ENCODE results near the gene FAM118A. TPM values are rescaled to one million over a fixed set of nuclear protein-coding genes. Genes with fewer than 3 reads are reported as not detected.
"Not testable (repeated sequence)": the region's sequence is repeated elsewhere in the genome, so short reads cannot be mapped to it uniquely, and the experiment has no call there.

The FAM118A gene
- total and polyA plus RNA-seq, 2 of the 8 experiments (the other 6 are each of a cell fraction or from before 2014, with no cell fraction given), result 8.5 to 18.6 TPM

GRCh38 chr22:45366713-45367112 is 57.0 kb downstream of the FAM118A start:
- Histone ChIP-seq H2BK20ac (ENCODE audit: low read length) (no peak overlapping the region), H3K14ac (ENCODE audit: insufficient read length) (no peak overlapping the region), H3K23ac (ENCODE audit: insufficient read length) (no peak overlapping the region), H2BK15ac (ENCODE audit: low read length) (no peak overlapping the region), H3K9ac (replicated peaks in 1 of 4; ENCODE audit: extremely low read depth in 1 of 4, low read depth in 3 of 4, low read length in 3 of 4) (no peak overlapping the region), H3K36me3 (ENCODE audit: control insufficient read depth in 2 of 4, insufficient read depth in 4 of 4, low read length in 3 of 4) (no peaks in the 10 kb centered on the region), H3K27me3 (replicated peaks in 1 of 4; ENCODE audit: control insufficient read depth in 3 of 4, extremely low read depth in 1 of 4, insufficient read depth in 3 of 4, low read length in 3 of 4) (no peaks in the 10 kb centered on the region), H4K8ac (ENCODE audit: extremely low read depth, insufficient read depth, low read length) (no peak overlapping the region), H3K4ac (replicated peaks; ENCODE audit: insufficient read length, low read depth, low read length) (no peak overlapping the region), H4K91ac (replicated peaks; ENCODE audit: insufficient read length, low read length) (no peak overlapping the region), H3K79me2 (ENCODE audit: control insufficient read depth in 1 of 2, insufficient read depth in 2 of 2, low read length in 2 of 2) (no peaks in the 10 kb centered on the region), H4K5ac (ENCODE audit: insufficient read length, low read depth, low read length) (no peak overlapping the region), H2AK5ac (ENCODE audit: low read depth, low read length) (no peak overlapping the region), H3K18ac (ENCODE audit: extremely low read depth, low read length) (no peak overlapping the region), H3K79me1 (ENCODE audit: low read depth, low read length) (no peaks in the 10 kb centered on the region), H3K9me3 (ENCODE audit: insufficient read depth in 2 of 2, low read depth in 1 of 2, low read length in 1 of 2) (no peaks in the 10 kb centered on the region), H2BK12ac (ENCODE audit: low read depth, low read length) (no peak overlapping the region), H2BK120ac (replicated peaks; ENCODE audit: low read depth, low read length) (no peak overlapping the region), H3K4me1 (replicated peaks in 1 of 4; ENCODE audit: control insufficient read depth in 3 of 4, insufficient read depth in 4 of 4, low read length in 3 of 4) (no peaks in the 10 kb centered on the region), H2BK5ac (ENCODE audit: low read depth, low read length) (no peak overlapping the region), H3K4me3 (ENCODE audit: extremely low read depth in 1 of 4, insufficient read depth in 2 of 4, low read depth in 3 of 4, low read length in 4 of 4) (no peak overlapping the region), H3K23me2 (ENCODE audit: low read depth, low read length) (no peaks in the 10 kb centered on the region), H2AFZ (ENCODE audit: low read length) (no peak overlapping the region), H3K4me2 (ENCODE audit: insufficient read depth in 1 of 2, low read depth in 2 of 2, low read length in 2 of 2) (no peak overlapping the region), H4K20me1 (replicated peaks in 1 of 2; ENCODE audit: control insufficient read depth in 1 of 2, insufficient read depth in 2 of 2, low read length in 2 of 2) (no peaks in the 10 kb centered on the region), H3K56ac (replicated peaks; ENCODE audit: insufficient read length, low read depth, low read length) (no peak overlapping the region), H3K27ac (ENCODE audit: low read depth, low read length) (no peak overlapping the region)
- TF ChIP-seq FOSL1 (IDR thresholded peaks at IDR 0.05; ENCODE audit: insufficient read depth, low read depth, low read length), result no peak
- no peak for DNase-seq (ENCODE audit: low read depth in 1 of 2, low spot score in 2 of 2)
- no peak for FAIRE-seq
- ChIA-PET CTCF (ENCODE audit: partially characterized antibody) (interaction anchor here (0.6 to 1.5 kb wide), 2 partner anchors 10 to 22 kb away, joined by 3 read pairs; no protein-coding TSS in a partner anchor), POLR2A (ENCODE audit: partially characterized antibody) (no interaction called here)
- 84% methylated on average over 3 of the region's 3 CpGs; no CpG with 5 or more reads in 1 of the 2 experiments for WGBS, 2 experiments (ENCODE audit: extremely low coverage in 1 of 2, insufficient coverage in 1 of 2, insufficient read length in 1 of 2, insufficient replicate concordance in 2 of 2, low coverage in 1 of 2, low lambda C conversion rate in 2 of 2, missing lambda C conversion rate in 1 of 2)

- H3K4ac ChIP-seq (replicated peaks; ENCODE audit: insufficient read length, low read depth, low read length); H2AK5ac ChIP-seq (ENCODE audit: low read depth, low read length); H3K9ac ChIP-seq (replicated peaks in 1 of 4; ENCODE audit: extremely low read depth in 1 of 4, low read depth in 3 of 4, low read length in 3 of 4); H3K27me3 ChIP-seq (replicated peaks in 1 of 4; ENCODE audit: control insufficient read depth in 3 of 4, extremely low read depth in 1 of 4, insufficient read depth in 3 of 4, low read length in 3 of 4); H3K9me3 ChIP-seq (ENCODE audit: insufficient read depth in 2 of 2, low read depth in 1 of 2, low read length in 1 of 2); FAIRE-seq; H4K8ac ChIP-seq (ENCODE audit: extremely low read depth, insufficient read depth, low read length); H3K14ac ChIP-seq (ENCODE audit: insufficient read length); DNase-seq (ENCODE audit: low read depth in 1 of 2, low spot score in 2 of 2); H2BK120ac ChIP-seq (replicated peaks; ENCODE audit: low read depth, low read length); H2BK12ac ChIP-seq (ENCODE audit: low read depth, low read length); H3K4me2 ChIP-seq (ENCODE audit: insufficient read depth in 1 of 2, low read depth in 2 of 2, low read length in 2 of 2); H3K27ac ChIP-seq (ENCODE audit: low read depth, low read length); H4K20me1 ChIP-seq (replicated peaks in 1 of 2; ENCODE audit: control insufficient read depth in 1 of 2, insufficient read depth in 2 of 2, low read length in 2 of 2); H3K56ac ChIP-seq (replicated peaks; ENCODE audit: insufficient read length, low read depth, low read length); H3K18ac ChIP-seq (ENCODE audit: extremely low read depth, low read length); H2BK5ac ChIP-seq (ENCODE audit: low read depth, low read length); H3K79me2 ChIP-seq (ENCODE audit: control insufficient read depth in 1 of 2, insufficient read depth in 2 of 2, low read length in 2 of 2); H3K4me1 ChIP-seq (replicated peaks in 1 of 4; ENCODE audit: control insufficient read depth in 3 of 4, insufficient read depth in 4 of 4, low read length in 3 of 4); H2BK20ac ChIP-seq (ENCODE audit: low read length); H4K5ac ChIP-seq (ENCODE audit: insufficient read length, low read depth, low read length); H3K36me3 ChIP-seq (ENCODE audit: control insufficient read depth in 2 of 4, insufficient read depth in 4 of 4, low read length in 3 of 4); H3K4me3 ChIP-seq (ENCODE audit: extremely low read depth in 1 of 4, insufficient read depth in 2 of 4, low read depth in 3 of 4, low read length in 4 of 4); H3K23ac ChIP-seq (ENCODE audit: insufficient read length); CTCF ChIA-PET (ENCODE audit: partially characterized antibody); POLR2A ChIA-PET (ENCODE audit: partially characterized antibody); H4K91ac ChIP-seq (replicated peaks; ENCODE audit: insufficient read length, low read length); H2BK15ac ChIP-seq (ENCODE audit: low read length); H3K79me1 ChIP-seq (ENCODE audit: low read depth, low read length); H3K23me2 ChIP-seq (ENCODE audit: low read depth, low read length); H2AFZ ChIP-seq (ENCODE audit: low read length): not testable (repeated sequence)
- whole genome bisulfite sequencing, 2 experiments (ENCODE audit: extremely low coverage in 1 of 2, insufficient coverage in 1 of 2, insufficient read length in 1 of 2, insufficient replicate concordance in 2 of 2, low coverage in 1 of 2, low lambda C conversion rate in 2 of 2, missing lambda C conversion rate in 1 of 2), result 94% methylated on average over 3 of the region's 3 CpGs; no CpG with 5 or more reads in 1 of the 2 experiments
Observed at GRCh38 chr22:45373592-45373991, 63.9 kb downstream of the FAM118A start.
